MM.1S (cell line): Measurements from ENCODE around the gene CD82.

Experiments used
- DNase-seq: peaks from one replicate; pipeline ENCODE4 v3.0.0-alpha.2; 2015
- H2AFZ ChIP-seq: fragments of 300-600 bp; sonication (generic); 2 replicates; pipeline ENCODE4 v1.6.0; 2016; ENCODE audit warnings: antibody characterized with exemption, low read length
- H3F3A ChIP-seq: fragments of 300-600 bp; sonication (generic); 2 replicates; pipeline ENCODE4 v1.6.1; 2016; ENCODE audit warnings: mild to moderate bottlenecking, antibody characterized with exemption, low read length, moderate library complexity, mixed read lengths; ENCODE audit not compliant: insufficient read depth
- H3K27ac ChIP-seq: fragments of 300-600 bp; sonication (generic); 2 replicates; pipeline ENCODE4 v1.5.1; 2016; ENCODE audit warnings: mild to moderate bottlenecking, low read length
- H3K27me3 ChIP-seq: fragments of 300-600 bp; sonication (generic); replicated peaks from 2 replicates; pipeline ENCODE4 v1.6.0; 2016; ENCODE audit warnings: low read length; ENCODE audit not compliant: insufficient read depth
- H3K36me3 ChIP-seq: fragments of 300-600 bp; sonication (generic); replicated peaks from 2 replicates; pipeline ENCODE4 v1.6.1; 2016; ENCODE audit warnings: mild to moderate bottlenecking, low read length, mixed read lengths; ENCODE audit not compliant: insufficient read depth
- H3K4me1 ChIP-seq: fragments of 300-600 bp; sonication (generic); 2 replicates; pipeline ENCODE4 v1.6.1; 2016; ENCODE audit warnings: low read length, mixed read lengths
- H3K4me2 ChIP-seq: fragments of 300-600 bp; sonication (generic); 2 replicates; pipeline ENCODE4 v1.6.0; 2016; ENCODE audit warnings: low read depth, low read length
- H3K4me3 ChIP-seq: fragments of 300-600 bp; sonication (generic); 2 replicates; pipeline ENCODE4 v1.5.1; 2016; ENCODE audit warnings: low read length, mixed read lengths
- H3K79me2 ChIP-seq: fragments of 300-600 bp; sonication (generic); 2 replicates; pipeline ENCODE4 v1.6.1; 2016; ENCODE audit warnings: mixed run types, low read length, mixed read lengths
- H3K9ac ChIP-seq: fragments of 300-600 bp; sonication (generic); 2 replicates; pipeline ENCODE4 v1.6.1; 2016; ENCODE audit warnings: low read length, mixed read lengths
- H3K9me2 ChIP-seq: fragments of 300-600 bp; sonication (generic); replicated peaks from 2 replicates; pipeline ENCODE4 v1.6.1; 2016; ENCODE audit warnings: mild to moderate bottlenecking, low read length, mixed read lengths; ENCODE audit not compliant: insufficient read depth
- H3K9me3 ChIP-seq: fragments of 300-600 bp; sonication (generic); replicated peaks from 2 replicates; pipeline ENCODE4 v1.6.1; 2016; ENCODE audit warnings: mild to moderate bottlenecking, low read length, mixed read lengths; ENCODE audit not compliant: insufficient read depth
- H4K20me1 ChIP-seq: fragments of 300-600 bp; sonication (generic); 2 replicates; pipeline ENCODE4 v1.6.1; 2016; ENCODE audit warnings: mild to moderate bottlenecking, low read length, moderate library complexity, mixed read lengths; ENCODE audit not compliant: insufficient read depth
- EZH2 ChIP-seq: fragments of 300-600 bp; sonication (generic); optimal IDR thresholded peaks from 2 replicates; pipeline ENCODE3; 2017; ENCODE audit warnings: low read depth, mild to moderate bottlenecking, antibody characterized with exemption, low read length, mixed read lengths
- EZH2phosphoT487 ChIP-seq: fragments of 300-600 bp; sonication (generic); IDR thresholded peaks from 2 replicates; pipeline ENCODE4 v1.6.1; 2018; ENCODE audit warnings: antibody characterized with exemption, low read length
- TF ChIP-seq, protein P1 (sequence below): fragments of 300-600 bp; sonication (generic); IDR thresholded peaks from 2 replicates; pipeline ENCODE4 v1.5.1; 2016; ENCODE audit warnings: antibody characterized with exemption, low read length, mixed read lengths

CD82 gene

DNA sequence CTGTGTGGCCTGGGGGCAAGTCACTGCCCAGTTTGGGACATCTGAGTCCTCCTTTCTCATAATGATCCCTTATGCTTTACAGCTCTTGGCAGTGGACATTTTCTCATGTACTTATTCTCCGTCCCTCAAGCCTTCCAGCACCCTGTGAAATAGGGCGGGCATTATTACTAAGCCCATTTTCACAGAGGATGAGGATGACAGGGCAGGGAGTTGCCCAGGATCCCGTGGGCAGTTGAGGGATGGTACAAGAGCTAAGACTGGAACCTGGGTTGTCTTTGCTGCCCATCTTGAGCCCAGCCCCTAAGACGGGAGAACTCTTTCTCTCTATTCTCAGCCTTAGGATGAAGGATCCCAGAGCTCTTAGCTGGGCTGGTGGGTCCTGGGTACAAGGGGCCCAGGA is 11.2 kb downstream of the CD82 start:
- H3K4me2 ChIP-seq: no peak overlapping the region
- no peak overlapping the region for H3K9ac ChIP-seq
- TF ChIP-seq EZH2phosphoT487 (no peak), EZH2 (no peak)
- TF ChIP-seq, protein P1, sequence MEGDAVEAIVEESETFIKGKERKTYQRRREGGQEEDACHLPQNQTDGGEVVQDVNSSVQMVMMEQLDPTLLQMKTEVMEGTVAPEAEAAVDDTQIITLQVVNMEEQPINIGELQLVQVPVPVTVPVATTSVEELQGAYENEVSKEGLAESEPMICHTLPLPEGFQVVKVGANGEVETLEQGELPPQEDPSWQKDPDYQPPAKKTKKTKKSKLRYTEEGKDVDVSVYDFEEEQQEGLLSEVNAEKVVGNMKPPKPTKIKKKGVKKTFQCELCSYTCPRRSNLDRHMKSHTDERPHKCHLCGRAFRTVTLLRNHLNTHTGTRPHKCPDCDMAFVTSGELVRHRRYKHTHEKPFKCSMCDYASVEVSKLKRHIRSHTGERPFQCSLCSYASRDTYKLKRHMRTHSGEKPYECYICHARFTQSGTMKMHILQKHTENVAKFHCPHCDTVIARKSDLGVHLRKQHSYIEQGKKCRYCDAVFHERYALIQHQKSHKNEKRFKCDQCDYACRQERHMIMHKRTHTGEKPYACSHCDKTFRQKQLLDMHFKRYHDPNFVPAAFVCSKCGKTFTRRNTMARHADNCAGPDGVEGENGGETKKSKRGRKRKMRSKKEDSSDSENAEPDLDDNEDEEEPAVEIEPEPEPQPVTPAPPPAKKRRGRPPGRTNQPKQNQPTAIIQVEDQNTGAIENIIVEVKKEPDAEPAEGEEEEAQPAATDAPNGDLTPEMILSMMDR: no peak
- no peak overlapping the region for H2AFZ ChIP-seq
- H3K4me1 ChIP-seq: peaks cover 26% of the 10 kb centered on the region
- no peaks in the 10 kb centered on the region for H3F3A ChIP-seq
- H3K9me3 ChIP-seq: no peaks in the 10 kb centered on the region
- H3K36me3 ChIP-seq: no peaks in the 10 kb centered on the region
- no peaks in the 10 kb centered on the region for H3K9me2 ChIP-seq
- no peaks in the 10 kb centered on the region for H4K20me1 ChIP-seq
- no peak overlapping the region for H3K4me3 ChIP-seq
- peaks cover 98% of the 10 kb centered on the region for H3K79me2 ChIP-seq
- H3K27me3 ChIP-seq: no peaks in the 10 kb centered on the region
- H3K27ac ChIP-seq: no peak overlapping the region
- DNase-seq: no peak

DNA sequence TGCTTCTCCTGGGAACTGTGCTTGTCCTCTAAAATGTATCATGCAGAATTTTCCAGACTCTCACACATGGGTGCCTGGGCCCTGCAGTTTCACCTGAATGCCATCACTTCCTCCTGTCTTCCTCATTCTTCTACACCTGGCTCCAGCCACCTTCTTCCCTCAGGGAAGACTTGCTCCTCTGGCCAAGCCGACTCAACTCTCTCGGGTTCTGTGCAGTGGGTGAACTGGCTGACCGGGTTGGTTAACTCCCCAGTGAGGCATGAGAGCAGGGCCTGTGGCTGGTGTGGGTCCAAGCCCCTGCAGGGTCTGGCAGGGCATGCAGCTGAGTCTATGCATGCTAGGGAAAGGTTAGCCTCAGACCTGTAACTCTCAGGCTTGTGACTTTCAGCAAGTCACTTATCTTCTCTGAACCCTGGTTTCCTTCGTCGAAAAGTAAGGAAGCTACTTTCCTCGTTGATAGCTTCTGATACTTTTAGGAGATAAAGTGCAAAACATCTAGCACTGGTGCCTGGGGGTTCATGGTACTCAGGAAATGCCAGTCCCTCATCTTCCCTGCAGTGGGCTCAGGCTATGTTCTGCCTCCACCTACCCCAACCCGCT is 11.9 kb downstream of the CD82 start:
- no peak overlapping the region for H2AFZ ChIP-seq
- H3K4me1 ChIP-seq: peaks cover 26% of the 10 kb centered on the region
- no peak for DNase-seq
- no peaks in the 10 kb centered on the region for H3K36me3 ChIP-seq
- no peak overlapping the region for H3K27ac ChIP-seq
- no peaks in the 10 kb centered on the region for H3K9me3 ChIP-seq
- no peak overlapping the region for H3K9ac ChIP-seq
- H3K4me2 ChIP-seq: no peak overlapping the region
- no peaks in the 10 kb centered on the region for H3F3A ChIP-seq
- no peaks in the 10 kb centered on the region for H3K27me3 ChIP-seq
- H3K9me2 ChIP-seq: no peaks in the 10 kb centered on the region
- H3K79me2 ChIP-seq: peaks cover 98% of the 10 kb centered on the region
- no peak overlapping the region for H3K4me3 ChIP-seq
- H4K20me1 ChIP-seq: no peaks in the 10 kb centered on the region
- TF ChIP-seq EZH2phosphoT487: no peak
- no peak for TF ChIP-seq EZH2
- TF ChIP-seq, protein P1: no peak

DNA sequence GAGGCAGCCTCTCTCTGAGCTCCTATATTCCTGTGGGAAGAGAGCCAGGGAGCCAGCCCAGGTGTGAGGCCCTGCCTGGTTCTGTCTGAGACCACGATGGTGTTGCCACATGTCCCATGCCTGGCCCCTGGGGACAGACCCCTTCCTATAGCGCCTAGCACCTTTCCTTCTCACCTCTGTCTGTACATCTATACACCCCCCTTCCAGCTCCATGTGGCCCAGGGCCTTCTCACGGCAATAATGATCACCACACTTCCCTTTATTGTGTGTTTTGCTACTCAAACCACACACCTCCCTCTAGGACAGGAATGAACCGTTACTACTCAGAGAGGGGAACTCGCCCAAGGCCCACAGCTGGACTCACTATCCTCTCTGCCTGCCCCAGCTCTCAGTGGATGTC is 12.8 kb downstream of the CD82 start:
- no peaks in the 10 kb centered on the region for H4K20me1 ChIP-seq
- H3K27me3 ChIP-seq: no peaks in the 10 kb centered on the region
- TF ChIP-seq, protein P1: no peak
- TF ChIP-seq EZH2phosphoT487 (no peak), EZH2 (no peak)
- H3K4me1 ChIP-seq: peaks cover 22% of the 10 kb centered on the region
- H3F3A ChIP-seq: no peaks in the 10 kb centered on the region
- no peak overlapping the region for H3K4me3 ChIP-seq
- no peak overlapping the region for H3K27ac ChIP-seq
- DNase-seq: no peak
- H3K9ac ChIP-seq: no peak overlapping the region
- no peak overlapping the region for H2AFZ ChIP-seq
- H3K79me2 ChIP-seq: peaks cover 98% of the 10 kb centered on the region
- H3K9me2 ChIP-seq: no peaks in the 10 kb centered on the region
- H3K36me3 ChIP-seq: no peaks in the 10 kb centered on the region
- H3K4me2 ChIP-seq: no peak overlapping the region
- H3K9me3 ChIP-seq: no peaks in the 10 kb centered on the region
